IPS DF 4.7 (cell line): Measurements from ENCODE around the gene CLCN3.
"Not testable (repeated sequence)": the region's sequence is repeated elsewhere in the genome, so short reads cannot be mapped to it uniquely, and the experiment has no call there.

ENCODE experiments used
- DNase-seq: peaks from one replicate; pipeline ENCODE4 v3.0.0-alpha.2; 2013; ENCODE audit warnings: low spot score; ENCODE audit errors: extremely low read depth

Gene CLCN3

GRCh38 chr4:169655401-169655800, 35.0 kb downstream of the CLCN3 start:
- DNase-seq, result no peak

GRCh38 chr4:169657470-169658107, 37.2 kb downstream of the CLCN3 start:
- DNase-seq, result no peak

- DNase-seq, result no peak
Measured at GRCh38 chr4:169658196-169658595, 37.8 kb downstream of the CLCN3 start.

- no peak for DNase-seq
Measured at GRCh38 chr4:169658975-169659715, 38.8 kb downstream of the CLCN3 start.

- DNase-seq, result peak; percentile 36
Measured at GRCh38 chr4:169659716-169660670, 39.6 kb downstream of the CLCN3 start.

- DNase-seq, result no peak
Measured at GRCh38 chr4:169660929-169661328, 40.6 kb downstream of the CLCN3 start.

- DNase-seq, result no peak
Measured at GRCh38 chr4:169661761-169662160, 41.4 kb downstream of the CLCN3 start.

- DNase-seq, result no peak
Measured at GRCh38 chr4:169662206-169662605, 41.8 kb downstream of the CLCN3 start.

- no peak for DNase-seq
Measured at GRCh38 chr4:169663402-169663801, 43.0 kb downstream of the CLCN3 start.

- DNase-seq, result no peak
Measured at GRCh38 chr4:169663831-169664230, 43.5 kb downstream of the CLCN3 start.

GRCh38 chr4:169664615-169665014, 44.2 kb downstream of the CLCN3 start:
- no peak for DNase-seq

- DNase-seq, result no peak
Measured at GRCh38 chr4:169665046-169665737, 44.8 kb downstream of the CLCN3 start.

- no peak for DNase-seq
Measured at GRCh38 chr4:169668069-169668721, 47.8 kb downstream of the CLCN3 start.

GRCh38 chr4:169675825-169676224, 55.4 kb downstream of the CLCN3 start:
- no peak for DNase-seq

GRCh38 chr4:169677150-169677748, 56.9 kb downstream of the CLCN3 start:
- no peak for DNase-seq

GRCh38 chr4:169678486-169678885, 58.1 kb downstream of the CLCN3 start:
- DNase-seq, result not testable (repeated sequence)

GRCh38 chr4:169678951-169679591, 58.7 kb downstream of the CLCN3 start:
- not testable (repeated sequence) for DNase-seq

- DNase-seq, result no peak
Measured at GRCh38 chr4:169682372-169683047, 62.1 kb downstream of the CLCN3 start.

GRCh38 chr4:169689681-169690080, 69.3 kb downstream of the CLCN3 start:
- no peak for DNase-seq
